Liver (tissue), 9 donors: ENCODE measurements around the gene ATXN1. TPM values are rescaled to one million over a fixed set of nuclear protein-coding genes. Genes with fewer than 3 reads are reported as not detected.

Source experiments
- DNase-seq: peaks from one replicate; pipeline ENCODE4 v3.0.0-alpha.2; 2017; ENCODE audit warnings: low spot score
- H3K27ac ChIP-seq, 2 donors: one replicate each; pipeline ENCODE4 v1.7.0; 2013; ENCODE audit warnings: inconsistent platforms in 2 of 2, low read length in 2 of 2, control low read depth in 1 of 2, low read depth in 1 of 2, mild to moderate bottlenecking in 1 of 2
- H3K27me3 ChIP-seq, 4 donors: one replicate each; pipeline versions ENCODE4 v1.6.1 to v1.7.0; 2013; ENCODE audit warnings: low read length in 3 of 4, inconsistent platforms in 1 of 4, mild to moderate bottlenecking in 1 of 4, moderate library complexity in 1 of 4; ENCODE audit not compliant: control insufficient read depth in 4 of 4, insufficient read depth in 4 of 4
- H3K36me3 ChIP-seq, 4 donors: one replicate each; pipeline versions ENCODE4 v1.6.1 to v1.7.0; 2013; ENCODE audit warnings: low read length in 3 of 4, mild to moderate bottlenecking in 3 of 4, low read depth in 1 of 4, moderate library complexity in 1 of 4; ENCODE audit not compliant: control insufficient read depth in 4 of 4, insufficient read depth in 3 of 4
- H3K4me1 ChIP-seq, 4 donors: one replicate each; pipeline versions ENCODE4 v1.6.1 to v1.7.0; 2013; ENCODE audit warnings: low read length in 3 of 4, mild to moderate bottlenecking in 3 of 4, moderate library complexity in 1 of 4; ENCODE audit not compliant: control insufficient read depth in 4 of 4, insufficient read depth in 4 of 4
- H3K4me3 ChIP-seq, 3 donors: one replicate each; pipeline versions ENCODE4 v1.6.1 to v1.7.0; 2013; ENCODE audit warnings: low read length in 3 of 3, control low read depth in 1 of 3, low read depth in 1 of 3, mild to moderate bottlenecking in 1 of 3
- H3K9ac ChIP-seq, 2 donors: one replicate each; pipeline ENCODE4 v1.7.0; 2013; ENCODE audit warnings: low read length in 2 of 2, mild to moderate bottlenecking in 2 of 2, moderate library complexity in 2 of 2, control low read depth in 1 of 2, low read depth in 1 of 2
- H3K9me3 ChIP-seq, 4 donors: one replicate each; pipeline versions ENCODE4 v1.6.1 to v1.7.0; 2013; ENCODE audit warnings: low read length in 3 of 4; ENCODE audit not compliant: control insufficient read depth in 4 of 4
- ATF3 ChIP-seq: IDR thresholded peaks from 2 replicates; pipeline ENCODE4 v1.6.1; 2016; ENCODE audit warnings: antibody characterized with exemption
- EGR1 ChIP-seq, 2 donors: IDR thresholded peaks; 2 replicates each; pipeline ENCODE4 v1.6.1; 2016 to 2018; ENCODE audit warnings: antibody characterized with exemption in 2 of 2, low read depth in 2 of 2
- FOXA1 ChIP-seq: IDR thresholded peaks from 2 replicates; pipeline ENCODE4 v1.6.1; 2016; ENCODE audit warnings: antibody characterized with exemption
- GABPA ChIP-seq, 2 donors: IDR thresholded peaks in 1 of 2; conservative IDR thresholded peaks in 1 of 2; 2 replicates each; pipeline ENCODE4 v1.6.1; 2016; ENCODE audit warnings: antibody characterized with exemption in 2 of 2, mild to moderate bottlenecking in 1 of 2, moderate library complexity in 1 of 2
- HNF4G ChIP-seq: IDR thresholded peaks from 2 replicates; pipeline ENCODE4 v1.6.1; 2016; ENCODE audit warnings: antibody characterized with exemption
- JUND ChIP-seq, 2 donors: IDR thresholded peaks; 2 replicates each; pipeline ENCODE4 v1.6.1; 2016; ENCODE audit warnings: antibody characterized with exemption in 2 of 2
- MAX ChIP-seq: IDR thresholded peaks from 2 replicates; pipeline ENCODE4 v1.6.1; 2016; ENCODE audit warnings: antibody characterized with exemption
- RAD21 ChIP-seq, 2 donors: IDR thresholded peaks; 2 replicates each; pipeline ENCODE4 v1.6.1; 2016; ENCODE audit warnings: antibody characterized with exemption in 2 of 2, mild to moderate bottlenecking in 2 of 2
- REST ChIP-seq: IDR thresholded peaks from 2 replicates; pipeline ENCODE4 v1.6.1; 2016; ENCODE audit warnings: antibody characterized with exemption, mild to moderate bottlenecking
- RXRA ChIP-seq, 2 donors: IDR thresholded peaks; 2 replicates each; pipeline ENCODE4 v1.6.1; 2017 to 2018; ENCODE audit warnings: antibody characterized with exemption in 2 of 2, mild to moderate bottlenecking in 1 of 2
- YY1 ChIP-seq: IDR thresholded peaks from 2 replicates; pipeline ENCODE4 v1.6.1; 2016; ENCODE audit warnings: antibody characterized with exemption, mild to moderate bottlenecking
- ZBTB33 ChIP-seq: IDR thresholded peaks from 2 replicates; pipeline ENCODE4 v1.6.1; 2016; ENCODE audit warnings: antibody characterized with exemption
- WGBS: extraction: QIAGEN DNeasy Blood & Tissue Kit; methylation state at CpG from one replicate; pipeline ENCODE4 v1.1.7; 2013; 5-methylcytosine and 5-hydroxymethylcytosine counted together
- polyA plus RNA-seq, 2 donors: library from polyadenylated mRNA; stranded (reverse) in 1 of 2; unstranded in 1 of 2; fragments of 200-250 nt in 1 of 2; fragments of >200 nt in 1 of 2; fragmentation: Nextera tagmentation in 1 of 2; extraction: Ambion mirVana in 1 of 2; gene quantifications; one replicate each; pipeline versions ENCODE4 v1.2.1 to v1.2.3, GENCODE V29; 2013 to 2015
- total RNA-seq, 2 donors: library from RNA; depleted of rRNA; stranded (reverse); fragments of >200 nt; gene quantifications; one replicate each; pipeline ENCODE4 v1.2.3, GENCODE V29; 2014
- donor health status: healthy.
- donor health status: healthy.
- donor health status: healthy.
- donor health status: healthy.
- donor health status: healthy.

ATXN1 gene
- total and polyA plus RNA-seq, 4 donors: 4.3 to 29.7 (median 8.2) TPM

GRCh38 chr6:16405375-16405774 lies 355.9 kb downstream of the ATXN1 start:
- no peak for DNase-seq
- 91% methylated on average over 4 of the region's 4 CpGs for WGBS
- no peaks in the 10 kb centered on the region for H3K4me1 ChIP-seq
- H3K4me3 ChIP-seq: no peak overlapping the region
- H3K27me3 ChIP-seq: no peaks in the 10 kb centered on the region
- H3K36me3 ChIP-seq: no peaks in the 10 kb centered on the region
- no peak overlapping the region for H3K27ac ChIP-seq
- TF ChIP-seq REST (no peak), ZBTB33 (no peak), RXRA (IDR thresholded peaks at IDR 0.05) (no peak)
- no peaks in the 10 kb centered on the region for H3K9me3 ChIP-seq
- H3K9ac ChIP-seq: no peak overlapping the region

- 87% methylated on average over 15 of the region's 15 CpGs for WGBS
- no peaks in the 10 kb centered on the region for H3K36me3 ChIP-seq
- no peaks in the 10 kb centered on the region for H3K9me3 ChIP-seq
- no peak overlapping the region for H3K4me3 ChIP-seq
- H3K4me1 ChIP-seq: no peaks in the 10 kb centered on the region
- TF ChIP-seq RAD21 (IDR thresholded peaks at IDR 0.05) (no peak), REST (no peak), MAX (no peak), YY1 (no peak), EGR1 (IDR thresholded peaks at IDR 0.05; ENCODE audit: low read depth in 2 of 2) (no peak), GABPA (IDR thresholded peaks at IDR 0.05 in 1 of 2, conservative IDR thresholded peaks at IDR 0.05 in 1 of 2) (no peak), ATF3 (no peak), JUND (IDR thresholded peaks at IDR 0.05) (no peak), FOXA1 (no peak), HNF4G (no peak), ZBTB33 (no peak), RXRA (IDR thresholded peaks at IDR 0.05) (no peak)
- H3K27me3 ChIP-seq: no peaks in the 10 kb centered on the region
- no peak for DNase-seq
- no peak overlapping the region for H3K9ac ChIP-seq
- H3K27ac ChIP-seq: no peak overlapping the region
These were observed 356.8 kb downstream of the ATXN1 start for GRCh38 chr6:16404456-16404855.
